Panc1 (cell line): ENCODE results near the gene FUS. TPM values are rescaled to one million over a fixed set of nuclear protein-coding genes. Genes with fewer than 3 reads are reported as not detected.
A peak's percentile ranks its signal among the peaks of the same experiment; 100 is the strongest.

Source experiments
- ATAC-seq: fragments of 200-7000 bp; cut with Tn5 transposase; 2 replicates; pipeline ENCODE4 v1.9.1; 2020; ENCODE audit warnings: mild to moderate bottlenecking, moderate library complexity
- BruUV-seq: library from RNA; stranded (reverse); fragments of 400-500 nt; replicated peaks from 2 replicates; lab custom pipeline; 2021; lab: Mats Ljungman, UMichigan
- CTCF ChIA-PET: fragments of 300-600 bp; sonication (Branson Sonifier 250); formaldehyde crosslinking; loops from one replicate; lab custom pipeline; 2022; ENCODE audit warnings: antibody characterized with exemption; lab: Charles Lee
- POLR2A ChIA-PET: fragments of 300-600 bp; sonication (Branson Sonifier 250); formaldehyde crosslinking; loops from one replicate; lab custom pipeline; 2022; ENCODE audit warnings: antibody characterized with exemption; lab: Charles Lee
- DNase-seq: peaks from one replicate; pipeline ENCODE4 v3.0.0-alpha.2; 2010; ENCODE audit warnings: low read depth, low spot score
- H3K27ac ChIP-seq: 2 replicates; pipeline ENCODE4 v1.5.1; 2011; ENCODE audit warnings: mild to moderate bottlenecking, low read length, inconsistent platforms
- H3K27me3 ChIP-seq: fragments of 200-500 bp; sonication (Bioruptor generic); 2 replicates; pipeline ENCODE4 v1.6.0; 2014; ENCODE audit warnings: low read length, inconsistent platforms; ENCODE audit not compliant: control insufficient read depth, insufficient read depth
- H3K36me3 ChIP-seq: fragments of 200-500 bp; sonication (Bioruptor generic); 2 replicates; pipeline ENCODE4 v1.5.1; 2014; ENCODE audit warnings: inconsistent platforms, mild to moderate bottlenecking, low read length, moderate library complexity; ENCODE audit not compliant: control insufficient read depth, insufficient read depth
- H3K4me1 ChIP-seq: 2 replicates; pipeline ENCODE4 v1.5.1; 2011; ENCODE audit warnings: inconsistent platforms, mild to moderate bottlenecking, low read length, moderate library complexity; ENCODE audit not compliant: control insufficient read depth, insufficient read depth
- H3K4me3 ChIP-seq, 2 experiments: 2 replicates each; pipeline ENCODE4 v1.5.1; 2011 to 2012; ENCODE audit warnings: low read depth in 2 of 2, low read length in 2 of 2, mild to moderate bottlenecking in 2 of 2, inconsistent platforms in 1 of 2, moderate library complexity in 1 of 2
- H3K9me3 ChIP-seq: fragments of 200-500 bp; sonication (Bioruptor generic); 2 replicates; pipeline ENCODE4 v1.5.1; 2014; ENCODE audit warnings: low read depth, mild to moderate bottlenecking, inconsistent platforms, low read length, moderate library complexity; ENCODE audit not compliant: control insufficient read depth, insufficient read depth
- CTCF ChIP-seq: fragments of 450-650 bp; IDR thresholded peaks from 2 replicates; pipeline ENCODE4 v1.5.1; 2017; ENCODE audit warnings: mild to moderate bottlenecking
- POLR2AphosphoS5 ChIP-seq: IDR thresholded peaks from 2 replicates; pipeline ENCODE4 v1.6.1; 2012; ENCODE audit warnings: mild to moderate bottlenecking, low read depth, low read length, moderate library complexity
- REST ChIP-seq, 2 experiments: IDR thresholded peaks; 2 replicates each; pipeline ENCODE4 v1.6.1; 2011 to 2012; ENCODE audit warnings: low read depth in 2 of 2, control low read depth in 1 of 2, low read length in 1 of 2, mild to moderate bottlenecking in 1 of 2, moderate library complexity in 1 of 2; ENCODE audit not compliant: insufficient read depth in 1 of 2
- SIN3A ChIP-seq: IDR thresholded peaks from 2 replicates; pipeline ENCODE4 v1.6.1; 2012; ENCODE audit warnings: low read depth, mild to moderate bottlenecking, low read length, moderate library complexity, borderline replicate concordance; ENCODE audit not compliant: insufficient read depth
- TCF7L2 ChIP-seq: IDR thresholded peaks from 2 replicates; pipeline ENCODE4 v1.6.1; 2011; ENCODE audit warnings: mild to moderate bottlenecking, low read depth, low read length, inconsistent platforms
- in situ Hi-C: cut with HindIII; loops from 2 replicates; pipeline ENCODE4 v1.10.0; 2016; ENCODE audit warnings: low sequenced_read_pairs, low pct_unique_long_range_greater_than_20kb
- intact Hi-C: fragments of 100-400 bp; cut with micrococcal nuclease; formaldehyde crosslinking; loops from one replicate; pipeline ENCODE4 v1.10.0; 2022; ENCODE audit not compliant: unreplicated experiment
- total RNA-seq: library from RNA; stranded (reverse); gene quantifications from one replicate; pipeline ENCODE4 v1.2.1, GENCODE V29; 2021; ENCODE audit not compliant: unreplicated experiment

FUS gene
- total RNA-seq, 1 experiment from 2014 or later: 441 TPM

- Histone ChIP-seq H3K36me3 (no peaks in the 10 kb centered on the region), H3K27me3 (no peaks in the 10 kb centered on the region), H3K4me1 (peaks cover 22% of the 10 kb centered on the region), H3K9me3 (no peaks in the 10 kb centered on the region), H3K27ac (peak overlapping the region; percentile 71), H3K4me3 (peak overlapping the region; percentile 51 to 69)
- TSS peak; percentile 98 for BruUV-seq
- in situ Hi-C loops: no loop called here
- no peak for DNase-seq
- peak; percentile 71 for ATAC-seq
- POLR2A ChIA-PET: interaction anchor here (0.5 to 0.6 kb wide), 3 partner anchors 23 to 255 kb away, joined by 6 to 17 read pairs (median 9); no protein-coding TSS in a partner anchor
- TF ChIP-seq POLR2AphosphoS5 (no peak; the same call in 1 of the 2 replicates), TCF7L2 (no peak), CTCF (no peak), REST (IDR thresholded peaks at IDR 0.05; ENCODE audit: insufficient read depth in 1 of 2, low read depth in 2 of 2, low read length in 1 of 2) (no peak), SIN3A (no peak)
- intact Hi-C loops: loop anchor here (2.0 to 10.0 kb wide), 4 partner anchors 63 to 241 kb away; partner anchors contain the start of gene ZNF843
- CTCF ChIA-PET: interaction anchor here (0.5 to 1.8 kb wide), 4 partner anchors 14 to 242 kb away, joined by 3 to 6 read pairs (median 3); no protein-coding TSS in a partner anchor
These were observed 21.9 kb downstream of the FUS start for GRCh38 chr16:31201582-31202413.

- intact Hi-C loops: loop anchor here (5.0 to 10.0 kb wide), 2 partner anchors 62 to 130 kb away; no protein-coding TSS in a partner anchor
- ATAC-seq: peak; percentile 64
- POLR2A ChIA-PET: interaction anchor here (0.6 kb wide), 1 partner anchor 170 kb away, joined by 17 read pairs; no protein-coding TSS in a partner anchor
These were observed 22.8 kb downstream of the FUS start, which contains the start of gene PYCARD for GRCh38 chr16:31202414-31203375. PYCARD (minus strand) TSS chr16:31202760; CDS start chr16:31202690, 70 bp downstream.

More at GRCh38 chr16:31202414-31203375, 22.8 kb downstream of the FUS start, which contains the start of gene PYCARD:
- H3K36me3 ChIP-seq: no peaks in the 10 kb centered on the region
- no peaks in the 10 kb centered on the region for H3K9me3 ChIP-seq
- BruUV-seq: no TSS peak
- no peaks in the 10 kb centered on the region for H3K27me3 ChIP-seq
- DNase-seq: no peak
- peaks cover 22% of the 10 kb centered on the region for H3K4me1 ChIP-seq
- in situ Hi-C loops: no loop called here
- H3K4me3 ChIP-seq: peak within 1 kb of the TSS; percentile 51 to 69
- H3K27ac ChIP-seq: peak within 1 kb of the TSS; percentile 71
- 0 out of 4 replicates have a peak, but pooled peaks of 1 of the 2 experiments have one; percentile 7 for TF ChIP-seq REST (IDR thresholded peaks at IDR 0.05; ENCODE audit: insufficient read depth in 1 of 2, low read depth in 2 of 2, low read length in 1 of 2)
- TF ChIP-seq SIN3A: no peak
- CTCF ChIA-PET: interaction anchor here (0.6 to 1.1 kb wide), 3 partner anchors 46 to 241 kb away, joined by 3 read pairs; no protein-coding TSS in a partner anchor
